Activated CD4-positive, CD25-positive, alpha-beta regulatory T cell (primary cell): ENCODE measurements around the gene LOXL3.

ENCODE experiments used
- DNase-seq, 4 experiments: peaks; one replicate each; lab custom pipeline; 2025; lab: John Stamatoyannopoulos, UW

Gene LOXL3

DNA sequence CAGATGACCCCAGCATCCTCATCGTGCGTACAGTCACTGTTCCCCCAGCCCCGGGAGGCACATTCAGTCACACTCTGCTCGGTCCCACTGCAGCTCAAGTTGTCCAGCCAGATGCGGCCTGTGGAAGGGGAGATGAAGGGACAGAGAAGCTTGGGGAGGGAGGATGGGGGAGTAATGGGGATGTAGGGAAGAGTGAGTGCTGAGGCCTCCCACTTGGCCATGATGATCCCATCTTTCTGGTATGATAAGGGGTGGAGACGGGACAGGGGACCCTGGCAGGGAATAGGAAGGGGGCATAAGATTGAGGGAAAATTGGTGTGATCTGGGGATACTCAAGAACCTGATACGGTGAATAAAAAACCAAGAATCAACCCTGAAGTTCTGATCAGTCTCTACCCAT lies 3.5 kb downstream of the LOXL3 start:
- no peak for DNase-seq

DNA sequence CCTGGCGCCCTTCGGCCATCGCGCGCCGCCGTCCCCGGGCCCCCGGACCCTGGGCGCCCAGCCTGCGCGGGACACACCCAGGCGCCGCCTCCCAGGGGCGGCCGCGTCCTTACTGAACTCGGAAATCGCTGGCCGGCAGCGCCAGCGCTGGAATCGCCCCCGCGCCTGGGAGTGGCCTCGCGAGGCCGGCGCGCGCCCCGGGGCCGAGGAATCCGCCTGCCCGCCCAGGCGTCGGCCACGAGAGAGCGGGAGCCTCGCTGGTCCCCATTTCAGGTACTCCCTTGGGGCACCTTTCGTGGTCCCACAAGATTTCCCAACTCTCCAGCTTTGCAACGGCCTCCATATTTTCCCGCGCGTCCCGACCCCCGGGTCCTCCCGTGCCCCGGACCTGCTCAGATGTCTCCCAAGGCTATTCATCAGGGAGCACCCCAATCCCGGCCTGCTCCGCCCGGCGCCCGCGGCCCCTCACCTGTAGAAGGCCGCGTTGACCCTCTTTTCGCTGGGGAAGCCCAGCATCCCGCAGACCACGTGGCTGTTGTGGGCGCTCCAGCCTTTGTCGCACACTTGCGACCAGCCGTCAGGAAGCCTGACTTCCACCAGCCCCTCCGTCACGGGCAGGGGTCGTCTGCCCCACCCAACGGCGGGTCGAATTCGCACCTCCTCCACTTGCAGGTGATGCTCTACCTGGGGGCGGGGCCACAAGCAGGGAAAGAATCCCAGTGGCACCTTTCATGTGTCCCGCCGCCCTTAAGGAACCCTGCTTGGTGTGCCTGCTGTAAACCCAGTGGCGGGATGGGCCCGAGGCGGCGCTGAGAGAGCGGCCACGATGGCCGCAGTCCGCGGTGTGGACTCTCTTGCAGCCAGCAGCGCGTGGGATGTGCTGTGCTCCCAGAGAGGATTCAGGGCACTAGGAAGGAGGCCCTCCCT lies 4.6 kb downstream of the LOXL3 start:
- no peak for DNase-seq

GRCh38 chr2:74548285-74548899 lies 5.3 kb downstream of the LOXL3 start:
- no peak for DNase-seq

DNA sequence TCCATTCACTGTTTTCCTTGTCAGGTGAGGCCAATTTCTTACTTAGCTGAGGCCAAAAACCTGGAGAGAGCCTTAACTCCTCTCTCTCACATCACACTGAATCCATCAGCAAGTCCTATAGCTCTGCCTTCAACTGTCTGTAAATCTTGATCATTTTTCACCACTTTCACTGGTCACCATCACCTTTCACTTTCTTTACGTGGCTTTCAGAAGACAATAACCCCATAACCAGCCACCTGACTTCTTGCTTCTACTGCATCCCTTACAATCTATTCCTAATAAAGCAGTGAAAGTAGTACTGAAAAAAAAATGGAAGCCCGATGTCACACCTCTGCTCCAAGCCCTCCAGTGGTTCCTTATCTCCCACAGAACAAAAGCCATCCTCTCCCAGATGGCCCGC lies 7.7 kb downstream of the LOXL3 start:
- no peak for DNase-seq

DNA sequence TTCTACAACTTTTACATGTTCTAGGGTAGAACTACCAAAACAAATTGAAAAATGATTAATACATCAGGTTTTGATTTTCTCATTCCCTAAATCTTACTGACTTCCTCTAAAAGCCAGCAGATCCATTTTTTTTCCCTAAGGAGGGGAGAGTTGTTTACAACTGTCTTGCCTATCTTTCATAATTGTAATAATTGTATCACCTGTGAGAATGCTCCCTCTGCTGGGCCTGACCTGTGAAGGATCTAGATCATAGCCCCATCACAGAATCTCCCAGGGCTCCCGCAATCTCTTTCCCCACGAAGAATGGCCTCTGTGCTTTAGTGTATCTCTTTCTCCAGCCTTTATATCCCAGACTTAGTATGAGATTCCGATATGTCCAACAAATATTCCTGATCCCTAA lies 9.1 kb downstream of the LOXL3 start:
- no peak for DNase-seq

DNA sequence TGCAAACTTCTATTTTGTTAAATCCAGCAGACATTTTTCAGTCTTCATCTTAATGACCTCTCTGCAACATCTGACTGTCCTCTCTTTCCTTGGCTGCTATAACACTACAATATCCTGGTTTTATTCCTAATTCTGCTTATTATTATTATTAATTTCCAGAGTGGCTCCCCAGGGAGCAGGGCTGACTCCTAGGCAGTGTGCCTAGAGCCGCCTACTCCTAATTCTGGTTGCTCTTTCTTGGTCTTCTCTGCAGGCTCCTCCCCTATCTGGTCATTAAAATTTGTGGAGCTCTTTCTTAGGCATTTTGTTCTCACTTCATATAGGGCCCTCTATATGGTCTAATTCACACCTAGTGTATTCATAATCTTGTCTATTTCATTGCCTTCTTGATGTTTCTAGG lies 10.8 kb downstream of the LOXL3 start:
- no peak for DNase-seq

GRCh38 chr2:74540291-74540690 lies 13.5 kb downstream of the LOXL3 start:
- DNase-seq, result no peak

DNA sequence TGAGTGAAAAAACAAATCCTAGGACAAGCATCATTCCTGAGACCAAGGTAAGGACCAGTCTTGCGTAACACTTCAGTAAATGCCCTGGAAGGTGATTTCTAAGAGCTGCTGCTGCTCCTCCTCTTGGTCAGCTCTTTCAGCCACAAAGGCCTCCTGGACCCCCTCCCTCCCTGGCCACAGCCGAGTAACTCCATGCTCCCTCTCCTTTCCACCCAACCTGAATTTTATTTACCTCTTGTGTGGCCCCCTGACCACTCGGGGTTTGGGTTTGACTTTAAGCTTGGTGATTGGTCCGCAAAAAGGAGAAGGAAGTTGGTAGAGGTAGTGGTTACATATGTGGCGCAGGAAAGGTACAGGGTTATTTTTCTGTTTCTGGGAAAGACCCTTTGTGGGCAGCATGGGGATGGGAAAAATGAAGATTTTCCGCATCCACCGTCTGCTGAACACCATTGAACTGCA lies 14.8 kb downstream of the LOXL3 start:
- no peak for DNase-seq

DNA sequence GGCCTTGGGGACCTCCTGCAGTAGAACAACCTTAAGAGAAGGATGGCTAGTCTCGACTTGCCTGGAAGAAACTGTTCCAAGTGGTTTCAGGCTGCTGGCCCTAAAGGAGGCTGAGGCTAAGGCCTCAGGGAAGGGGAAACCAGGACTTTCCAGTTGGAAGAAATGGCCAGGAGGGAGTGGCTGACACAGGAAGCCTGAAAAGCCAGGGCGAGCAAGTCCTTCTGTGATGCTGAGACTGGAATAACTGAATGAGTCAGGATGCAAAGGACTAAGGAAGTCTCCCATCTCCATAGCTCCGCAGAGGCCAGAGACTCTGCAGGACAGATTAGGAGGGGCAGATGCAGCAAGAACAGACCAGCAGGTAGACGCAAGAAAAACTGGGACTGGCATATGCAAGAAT lies 16.6 kb downstream of the LOXL3 start:
- DNase-seq, result no peak

DNA sequence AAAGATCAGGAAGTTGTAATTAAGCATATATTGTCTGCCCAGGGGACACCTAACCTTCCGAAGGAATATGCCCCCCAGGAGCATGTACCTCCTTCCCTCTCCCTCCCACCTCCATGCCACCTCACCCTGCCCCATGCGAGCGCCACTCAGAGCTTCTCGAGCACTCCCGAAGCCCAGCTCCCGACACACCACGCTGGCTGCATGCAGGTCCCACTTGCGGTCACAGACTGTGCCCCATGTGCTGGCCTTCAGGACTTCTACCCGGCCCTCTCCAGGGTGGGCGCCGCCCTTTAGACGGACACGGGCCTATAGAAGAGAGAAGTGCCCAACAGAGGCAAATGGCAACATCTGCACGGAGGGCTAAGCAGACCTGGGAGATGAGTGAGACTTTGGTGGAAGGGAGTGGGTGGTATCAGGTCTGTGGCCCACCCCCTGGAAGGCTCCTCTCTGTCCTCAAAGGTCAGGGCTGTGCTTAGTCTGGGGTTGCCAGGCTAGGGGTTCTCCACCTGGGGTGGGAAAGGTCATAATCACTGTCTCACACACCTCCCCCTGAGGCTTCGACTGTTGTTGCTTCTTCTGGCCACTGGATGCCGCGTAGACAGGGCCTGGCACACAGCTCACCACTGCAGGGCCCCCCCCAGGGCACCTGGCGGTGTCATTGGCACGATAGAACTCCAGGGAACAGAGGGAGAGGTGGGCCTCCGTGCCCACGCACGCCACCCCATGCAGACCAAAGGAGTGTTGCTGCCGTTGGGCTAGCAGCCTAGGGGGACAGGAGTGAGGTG lies 17.4 kb downstream of the LOXL3 start:
- DNase-seq, result no peak

DNA sequence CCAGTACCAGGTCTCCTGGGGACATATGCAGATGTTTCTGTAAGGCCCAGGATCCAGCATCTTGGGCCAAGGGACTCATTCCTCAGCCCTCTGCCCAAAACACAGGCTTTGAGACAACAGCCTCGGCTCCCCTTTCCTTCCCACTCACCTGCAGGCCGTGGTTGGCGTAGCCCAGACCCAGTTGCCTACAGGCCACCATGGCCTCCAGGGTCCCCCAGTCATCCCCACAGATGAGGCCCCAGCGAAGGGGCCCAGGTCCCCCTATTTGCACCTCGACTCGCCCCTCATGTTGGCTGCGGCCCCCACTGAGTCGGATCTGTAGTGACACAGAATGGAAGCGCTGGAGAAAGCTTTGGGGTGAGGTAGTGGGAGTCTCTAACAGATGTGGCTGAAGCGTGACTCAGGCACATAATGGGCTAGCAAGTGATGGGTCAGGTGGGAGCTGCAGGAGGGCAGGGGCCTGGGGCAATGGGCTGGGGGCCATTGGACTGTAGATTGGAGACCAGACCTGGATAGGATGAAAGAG lies 18.2 kb downstream of the LOXL3 start:
- DNase-seq, result no peak

- DNase-seq, result no peak
Observed at GRCh38 chr2:74534411-74534810, 19.3 kb downstream of the LOXL3 start.

- DNase-seq, result no peak
Observed at GRCh38 chr2:74533464-74533863, 20.3 kb downstream of the LOXL3 start.

DNA sequence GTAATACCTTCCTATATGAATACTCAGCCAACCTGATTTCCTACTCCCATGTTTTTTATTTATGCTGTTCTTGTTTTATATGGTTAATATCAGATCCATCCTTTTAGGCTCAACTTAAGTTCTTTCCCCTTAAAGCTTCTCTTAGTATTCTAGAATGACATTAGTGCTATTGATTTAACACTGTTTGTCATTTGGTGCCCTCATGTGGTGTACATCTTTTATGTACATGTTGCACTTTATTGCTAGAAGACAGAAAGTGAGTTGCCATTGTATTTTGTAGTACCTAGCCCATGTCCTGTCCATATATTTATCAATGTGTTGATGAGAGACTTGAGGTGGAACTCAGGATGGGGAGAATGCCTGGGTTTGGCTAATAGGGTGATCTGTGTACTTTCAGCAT lies 21.5 kb downstream of the LOXL3 start:
- DNase-seq, result no peak

DNA sequence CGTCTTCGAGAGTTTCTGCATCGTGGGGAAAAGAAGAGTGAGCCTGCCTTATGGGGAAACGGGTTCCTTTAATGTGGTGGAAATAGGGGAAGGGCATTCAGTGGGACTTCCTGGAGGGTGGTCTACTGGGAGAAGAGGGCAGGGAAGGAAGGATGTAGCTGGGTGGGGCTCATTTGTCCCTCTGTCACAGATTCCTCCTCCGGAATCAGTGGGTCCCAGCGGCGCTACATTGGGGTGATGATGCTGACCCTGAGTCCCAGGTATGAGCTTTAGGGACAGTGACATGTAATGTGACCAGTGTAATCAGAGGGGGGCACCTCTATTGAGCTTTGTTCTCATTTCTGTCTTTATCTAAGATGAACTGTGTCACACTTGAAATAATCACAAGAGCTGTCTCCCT lies 22.1 kb downstream of the LOXL3 start:
- DNase-seq, result no peak

- no peak for DNase-seq
Observed at GRCh38 chr2:74530239-74531187, 23.2 kb downstream of the LOXL3 start.

DNA sequence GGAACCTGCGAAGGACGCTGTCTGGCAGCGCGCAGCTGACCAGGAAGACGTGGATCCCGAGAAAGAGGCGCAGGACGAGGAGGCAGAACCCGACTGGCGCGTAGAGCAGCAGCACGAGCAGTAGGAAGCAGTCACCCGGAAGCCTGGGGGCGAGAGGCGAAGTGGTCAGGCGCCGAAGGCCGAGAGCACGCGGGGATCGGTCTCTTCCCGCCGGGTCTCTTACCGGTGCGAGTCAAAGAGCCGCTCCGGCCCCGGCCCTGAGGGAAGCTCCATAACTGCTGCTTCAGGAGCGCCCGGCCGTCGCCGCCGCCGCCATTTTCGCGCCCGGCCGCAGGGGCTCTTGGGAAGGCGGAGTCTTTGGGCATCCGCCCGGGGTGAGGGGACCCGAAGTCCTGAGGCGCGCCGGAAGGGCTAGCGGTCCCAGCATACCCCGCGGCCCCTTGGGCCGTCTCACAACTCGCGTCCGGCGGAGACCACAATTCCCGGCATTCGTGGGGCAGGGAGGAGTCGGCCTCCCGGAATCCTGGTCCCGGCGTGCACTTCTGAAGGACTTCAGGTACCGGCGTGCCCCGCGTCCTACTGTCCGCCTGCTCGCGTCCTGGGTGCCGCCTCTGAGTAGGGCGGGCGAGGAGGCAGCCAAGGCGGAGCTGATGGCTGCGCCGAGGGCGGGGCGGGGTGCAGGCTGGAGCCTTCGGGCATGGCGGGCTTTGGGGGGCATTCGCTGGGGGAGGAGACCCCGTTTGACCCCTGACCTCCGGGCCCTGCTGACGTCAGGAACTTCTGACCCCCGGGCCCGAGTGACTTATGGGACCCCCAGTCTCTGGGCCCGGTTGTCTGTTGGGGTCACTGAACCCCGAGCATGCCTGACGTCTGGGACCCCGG lies 24.1 kb downstream of the LOXL3 start, which contains the start of the genes AUP1 and HTRA2:
AUP1 (minus strand) TSS at position 350 of the 882 bp plus-strand sequence; CDS start at position 273, 77 bp downstream.
HTRA2 (plus strand) TSS at position 577 of the 882 bp plus-strand sequence; CDS start at position 651, 74 bp downstream.
- peak; percentile 74 to 87 (median 78) for DNase-seq

DNA sequence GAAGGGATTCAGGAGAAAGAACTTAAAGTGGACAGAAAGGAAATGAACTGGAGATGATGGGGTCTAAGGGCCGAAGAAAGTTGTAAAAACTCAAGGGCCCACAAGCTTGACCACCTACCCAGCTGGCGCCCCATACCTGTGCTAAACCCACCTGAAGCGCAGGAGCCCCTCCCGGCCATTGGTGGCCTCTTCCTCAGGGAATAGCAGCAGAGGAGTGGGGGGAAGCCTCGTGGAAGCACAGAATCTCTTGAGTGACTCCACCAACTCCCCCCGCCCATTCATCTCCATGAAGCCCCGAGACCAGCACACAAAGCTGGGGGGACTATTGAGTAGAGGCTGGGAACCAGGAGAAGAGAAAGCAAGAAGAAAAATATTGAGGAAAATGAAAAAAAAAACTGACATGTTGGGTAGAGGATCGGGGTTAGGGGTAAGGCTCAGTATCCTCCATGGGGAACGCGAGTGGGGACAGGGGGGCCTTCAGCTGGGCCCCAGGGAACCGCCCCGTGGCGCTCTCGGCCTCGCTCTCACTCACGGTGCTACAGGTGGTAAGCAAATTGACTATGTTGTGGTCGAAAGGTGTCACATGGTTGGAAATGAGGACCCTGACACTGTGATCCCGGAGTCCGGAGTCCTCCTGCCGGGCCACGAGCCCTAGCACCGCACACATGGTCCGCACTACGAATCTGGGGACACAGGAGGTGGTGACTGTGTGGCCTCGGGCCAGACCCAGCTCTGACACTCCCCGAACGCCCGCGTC lies 25.0 kb downstream of the LOXL3 start:
- no peak for DNase-seq

DNA sequence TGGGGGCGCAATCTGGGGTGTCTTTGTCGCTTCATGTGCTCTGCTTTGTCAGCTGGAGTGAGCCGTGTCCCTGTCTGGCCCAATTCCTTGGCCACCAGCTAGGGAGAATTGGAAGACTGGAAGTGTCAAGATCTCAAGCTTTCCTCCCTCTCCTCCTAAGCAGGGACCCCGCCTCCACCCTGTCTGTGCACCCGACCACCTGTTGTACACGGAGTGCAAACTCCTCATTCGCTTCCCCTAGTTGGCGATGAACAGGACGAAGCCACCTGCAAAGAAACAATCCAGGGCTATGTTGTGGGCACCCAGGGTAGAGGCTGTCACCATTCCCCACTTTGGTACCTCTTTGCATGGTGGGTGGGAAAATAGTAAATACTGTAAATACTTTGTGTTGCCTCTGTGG lies 26.0 kb downstream of the LOXL3 start:
- no peak for DNase-seq
